Measurements from ENCODE around the gene PNPT1. TPM values are rescaled to one million over a fixed set of nuclear protein-coding genes. Genes with fewer than 3 reads are reported as not detected.

PNPT1 gene
- total and polyA plus RNA-seq, 2 of the 13 experiments (the other 11 are each of a cell fraction or from before 2014, with no cell fraction given) = 23.4 to 61.0 TPM

DNA sequence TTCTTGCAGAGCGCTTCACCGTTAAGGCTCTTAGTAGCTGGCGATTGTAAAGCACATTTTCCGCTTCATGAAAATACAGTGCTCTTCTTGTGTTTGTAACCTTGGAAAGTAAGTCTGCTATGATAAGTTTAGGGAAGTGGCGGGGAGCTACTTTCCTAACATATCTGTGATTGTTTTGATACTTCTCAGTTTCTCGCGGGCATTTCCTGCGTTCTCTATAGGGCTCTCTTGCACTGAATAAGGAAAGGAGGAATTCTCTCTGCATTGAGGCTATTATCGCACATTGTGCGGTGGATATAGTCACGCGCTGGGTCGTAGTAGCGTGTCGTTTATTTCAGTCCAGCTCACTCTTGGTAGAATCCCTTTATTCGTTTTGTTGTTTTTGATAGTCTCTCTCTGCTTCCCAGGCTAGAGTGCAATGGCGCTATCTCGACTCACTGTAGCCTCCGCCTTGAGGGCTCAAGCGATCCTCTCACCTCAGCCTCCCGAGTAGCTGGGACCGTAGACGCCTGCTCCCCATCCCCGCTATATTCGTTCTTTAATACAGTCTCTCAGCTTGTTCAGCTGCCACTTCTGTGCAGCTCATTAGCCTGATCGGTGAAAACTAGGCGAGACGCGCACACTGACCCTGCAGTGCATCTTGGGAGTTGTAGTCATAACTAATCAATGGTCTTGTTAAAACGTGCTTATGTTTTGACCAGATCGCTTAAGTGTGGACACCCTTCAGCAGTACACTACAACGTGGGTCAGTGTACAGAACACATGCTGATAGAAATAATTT is 75.2 kb downstream of the PNPT1 start (continued):
- TF ChIP-seq, protein P1, sequence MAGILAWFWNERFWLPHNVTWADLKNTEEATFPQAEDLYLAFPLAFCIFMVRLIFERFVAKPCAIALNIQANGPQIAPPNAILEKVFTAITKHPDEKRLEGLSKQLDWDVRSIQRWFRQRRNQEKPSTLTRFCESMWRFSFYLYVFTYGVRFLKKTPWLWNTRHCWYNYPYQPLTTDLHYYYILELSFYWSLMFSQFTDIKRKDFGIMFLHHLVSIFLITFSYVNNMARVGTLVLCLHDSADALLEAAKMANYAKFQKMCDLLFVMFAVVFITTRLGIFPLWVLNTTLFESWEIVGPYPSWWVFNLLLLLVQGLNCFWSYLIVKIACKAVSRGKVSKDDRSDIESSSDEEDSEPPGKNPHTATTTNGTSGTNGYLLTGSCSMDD (CRISPR knock-in tag; IDR thresholded peaks at IDR 0.05) = no peak
- TF ChIP-seq SP140L (CRISPR knock-in tag; IDR thresholded peaks at IDR 0.05; ENCODE audit: borderline replicate concordance) (no peak), FOXO4 (CRISPR knock-in tag; conservative IDR thresholded peaks at IDR 0.05) (no peak), SYNCRIP (IDR thresholded peaks at IDR 0.05; ENCODE audit: insufficient read depth, low read depth, low read length) (no peak), ZBTB38 (CRISPR knock-in tag; IDR thresholded peaks at IDR 0.05) (no peak), ZBTB1 (CRISPR knock-in tag; IDR thresholded peaks at IDR 0.05; ENCODE audit: borderline replicate concordance) (no peak), SALL2 (CRISPR knock-in tag; IDR thresholded peaks at IDR 0.05) (peak; percentile 73; the same call in 1 of the 2 replicates), PRPF4 (IDR thresholded peaks at IDR 0.05; ENCODE audit: low read depth, low read length, poor library complexity, severe bottlenecking) (no peak), ZNF709 (CRISPR knock-in tag; IDR thresholded peaks at IDR 0.05) (no peak), ZMYM3 (CRISPR knock-in tag; IDR thresholded peaks at IDR 0.05) (no peak; the same call in 1 of the 2 replicates), YEATS4 (CRISPR knock-in tag; IDR thresholded peaks at IDR 0.05; ENCODE audit: borderline replicate concordance) (peak; percentile 38), NFIB (CRISPR knock-in tag; IDR thresholded peaks at IDR 0.05; ENCODE audit: borderline replicate concordance) (no peak), DZIP1 (CRISPR knock-in tag; IDR thresholded peaks at IDR 0.05) (no peak), HNRNPH1 (optimal IDR thresholded peaks at IDR 0.05; ENCODE audit: low read depth, low read length) (no peak), RBFOX2 (IDR thresholded peaks at IDR 0.05; ENCODE audit: low read depth, low read length) (no peak), ZNF7 (CRISPR knock-in tag; IDR thresholded peaks at IDR 0.05) (peak; percentile 96), ZNF12 (CRISPR knock-in tag; IDR thresholded peaks at IDR 0.05) (no peak), ZNF296 (CRISPR knock-in tag; conservative IDR thresholded peaks at IDR 0.05) (no peak)
- TF ChIP-seq, protein P2, sequence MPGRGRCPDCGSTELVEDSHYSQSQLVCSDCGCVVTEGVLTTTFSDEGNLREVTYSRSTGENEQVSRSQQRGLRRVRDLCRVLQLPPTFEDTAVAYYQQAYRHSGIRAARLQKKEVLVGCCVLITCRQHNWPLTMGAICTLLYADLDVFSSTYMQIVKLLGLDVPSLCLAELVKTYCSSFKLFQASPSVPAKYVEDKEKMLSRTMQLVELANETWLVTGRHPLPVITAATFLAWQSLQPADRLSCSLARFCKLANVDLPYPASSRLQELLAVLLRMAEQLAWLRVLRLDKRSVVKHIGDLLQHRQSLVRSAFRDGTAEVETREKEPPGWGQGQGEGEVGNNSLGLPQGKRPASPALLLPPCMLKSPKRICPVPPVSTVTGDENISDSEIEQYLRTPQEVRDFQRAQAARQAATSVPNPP (CRISPR knock-in tag; IDR thresholded peaks at IDR 0.05) = no peak
- TF ChIP-seq, protein P3, sequence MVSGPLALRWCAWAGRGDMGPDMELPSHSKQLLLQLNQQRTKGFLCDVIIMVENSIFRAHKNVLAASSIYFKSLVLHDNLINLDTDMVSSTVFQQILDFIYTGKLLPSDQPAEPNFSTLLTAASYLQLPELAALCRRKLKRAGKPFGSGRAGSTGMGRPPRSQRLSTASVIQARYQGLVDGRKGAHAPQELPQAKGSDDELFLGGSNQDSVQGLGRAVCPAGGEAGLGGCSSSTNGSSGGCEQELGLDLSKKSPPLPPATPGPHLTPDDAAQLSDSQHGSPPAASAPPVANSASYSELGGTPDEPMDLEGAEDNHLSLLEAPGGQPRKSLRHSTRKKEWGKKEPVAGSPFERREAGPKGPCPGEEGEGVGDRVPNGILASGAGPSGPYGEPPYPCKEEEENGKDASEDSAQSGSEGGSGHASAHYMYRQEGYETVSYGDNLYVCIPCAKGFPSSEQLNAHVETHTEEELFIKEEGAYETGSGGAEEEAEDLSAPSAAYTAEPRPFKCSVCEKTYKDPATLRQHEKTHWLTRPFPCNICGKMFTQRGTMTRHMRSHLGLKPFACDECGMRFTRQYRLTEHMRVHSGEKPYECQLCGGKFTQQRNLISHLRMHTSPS (CRISPR knock-in tag; IDR thresholded peaks at IDR 0.05; ENCODE audit: low read depth) = no peak
